Measurements from ENCODE around the gene PDE6A. TPM values are rescaled to one million over a fixed set of nuclear protein-coding genes. Genes with fewer than 3 reads are reported as not detected.
A peak's percentile ranks its signal among the peaks of the same experiment; 100 is the strongest.

The PDE6A gene
- total RNA-seq, 1 donor from 2014 or later, result 0.10 TPM

GRCh38 chr5:149930749-149931574, 13.6 kb downstream of the PDE6A start:
- DNase-seq (ENCODE audit: low read depth), result no peak

GRCh38 chr5:149930043-149930748, 14.4 kb downstream of the PDE6A start:
- no peak for DNase-seq (ENCODE audit: low read depth)

GRCh38 chr5:149924486-149924885, 20.1 kb downstream of the PDE6A start:
- no peak for DNase-seq (ENCODE audit: low read depth)

- DNase-seq (ENCODE audit: low read depth), result no peak
Measured at GRCh38 chr5:149922950-149923349, 21.6 kb downstream of the PDE6A start.

GRCh38 chr5:149921597-149921996, 23.0 kb downstream of the PDE6A start:
- no peak for DNase-seq (ENCODE audit: low read depth)

GRCh38 chr5:149917073-149917676, 27.4 kb downstream of the PDE6A start:
- no peak for DNase-seq (ENCODE audit: low read depth)

- no peak for DNase-seq (ENCODE audit: low read depth)
Measured at GRCh38 chr5:149916334-149917072, 28.1 kb downstream of the PDE6A start.

GRCh38 chr5:149915392-149916260, 29.0 kb downstream of the PDE6A start:
- peak; percentile 60 for DNase-seq (ENCODE audit: low read depth)

- peak; percentile 88 for DNase-seq (ENCODE audit: low read depth)
Measured at GRCh38 chr5:149913436-149914419, 30.9 kb downstream of the PDE6A start.

- no peak for DNase-seq (ENCODE audit: low read depth)
Measured at GRCh38 chr5:149912226-149912871, 32.2 kb downstream of the PDE6A start.

GRCh38 chr5:149911031-149911430, 33.6 kb downstream of the PDE6A start:
- DNase-seq (ENCODE audit: low read depth), result no peak

GRCh38 chr5:149907828-149908227, 36.8 kb downstream of the PDE6A start:
- DNase-seq (ENCODE audit: low read depth), result no peak

GRCh38 chr5:149904977-149905376, 39.6 kb downstream of the PDE6A start:
- DNase-seq (ENCODE audit: low read depth), result no peak

- no peak for DNase-seq (ENCODE audit: low read depth)
Measured at GRCh38 chr5:149904293-149904886, 40.2 kb downstream of the PDE6A start.

- peak; percentile 76 for DNase-seq (ENCODE audit: low read depth)
Measured at GRCh38 chr5:149903404-149903803, 41.2 kb downstream of the PDE6A start.

GRCh38 chr5:149902177-149902576, 42.4 kb downstream of the PDE6A start:
- DNase-seq (ENCODE audit: low read depth), result no peak

GRCh38 chr5:149901511-149901910, 43.1 kb downstream of the PDE6A start:
- DNase-seq (ENCODE audit: low read depth), result peak; percentile 47

GRCh38 chr5:149900390-149900789, 44.2 kb downstream of the PDE6A start:
- no peak for DNase-seq (ENCODE audit: low read depth)

- DNase-seq (ENCODE audit: low read depth), result peak; percentile 57
Measured at GRCh38 chr5:149898811-149899210, 45.8 kb downstream of the PDE6A start.

Measured in renal cortical epithelial cell (primary cell).